Skeletal muscle cell (primary cell): ENCODE measurements around the gene ZNRD2.

Experiments used
- DNase-seq: peaks from one replicate; pipeline ENCODE4 v3.0.0-alpha.2; 2010; ENCODE audit warnings: low read depth
- H3K4me3 ChIP-seq: 2 replicates; pipeline ENCODE4 v1.5.1; 2011; ENCODE audit warnings: low read depth, mild to moderate bottlenecking, control low read depth, low read length, moderate library complexity

The ZNRD2 gene

GRCh38 chr11:65537620-65538231 is 32.6 kb upstream of the ZNRD2 start:
- no peak for DNase-seq
- no peak overlapping the region for H3K4me3 ChIP-seq

GRCh38 chr11:65538232-65538914 is 31.9 kb upstream of the ZNRD2 start:
- no peak for DNase-seq
- no peak overlapping the region for H3K4me3 ChIP-seq

- DNase-seq, result no peak
- H3K4me3 ChIP-seq, result no peak overlapping the region
Observed at GRCh38 chr11:65538915-65539743, 31.1 kb upstream of the ZNRD2 start.

- DNase-seq, result no peak
- H3K4me3 ChIP-seq, result peak overlapping the region; percentile 54
Observed at GRCh38 chr11:65539744-65540289, 30.5 kb upstream of the ZNRD2 start.

GRCh38 chr11:65540290-65541092 is 29.8 kb upstream of the ZNRD2 start:
- peak; percentile 60 for DNase-seq
- peak overlapping the region; percentile 54 for H3K4me3 ChIP-seq

GRCh38 chr11:65541093-65541982 is 28.9 kb upstream of the ZNRD2 start:
- DNase-seq, result no peak
- peak overlapping the region; percentile 54 for H3K4me3 ChIP-seq

GRCh38 chr11:65542738-65543390 is 27.4 kb upstream of the ZNRD2 start:
- no peak overlapping the region for H3K4me3 ChIP-seq
- no peak for DNase-seq

- no peak for DNase-seq
- H3K4me3 ChIP-seq, result no peak overlapping the region
Observed at GRCh38 chr11:65545853-65546216, 24.4 kb upstream of the ZNRD2 start.

GRCh38 chr11:65546217-65546958 is 23.9 kb upstream of the ZNRD2 start:
- H3K4me3 ChIP-seq, result no peak overlapping the region
- DNase-seq, result no peak

- H3K4me3 ChIP-seq, result no peak overlapping the region
- no peak for DNase-seq
Observed at GRCh38 chr11:65547446-65548125, 22.7 kb upstream of the ZNRD2 start.

- DNase-seq, result no peak
- no peak overlapping the region for H3K4me3 ChIP-seq
Observed at GRCh38 chr11:65548395-65548794, 21.9 kb upstream of the ZNRD2 start.

GRCh38 chr11:65549096-65549495 is 21.2 kb upstream of the ZNRD2 start:
- no peak for DNase-seq
- H3K4me3 ChIP-seq, result no peak overlapping the region

- no peak overlapping the region for H3K4me3 ChIP-seq
- DNase-seq, result no peak
Observed at GRCh38 chr11:65551572-65552387, 18.5 kb upstream of the ZNRD2 start.

GRCh38 chr11:65552388-65552951 is 17.8 kb upstream of the ZNRD2 start:
- no peak for DNase-seq
- no peak overlapping the region for H3K4me3 ChIP-seq

- no peak overlapping the region for H3K4me3 ChIP-seq
- no peak for DNase-seq
Observed at GRCh38 chr11:65553301-65554001, 16.8 kb upstream of the ZNRD2 start.
